HT1080 (cell line): Measurements from ENCODE around the gene FANCL. TPM values are rescaled to one million over a fixed set of nuclear protein-coding genes. Genes with fewer than 3 reads are reported as not detected.

Experiments used
- total RNA-seq: library from RNA; depleted of rRNA; stranded (reverse); fragments of >200 nt; shearing (Covaris generic); gene quantifications from 2 replicates; pipeline ENCODE4 v1.2.3, GENCODE V29; 2014; rRNA removed

The FANCL gene
- total RNA-seq, 1 experiment from 2014 or later, result 27.2 TPM

Other genes with a start within 250 kb of the FANCL start
- 21.5 and 24.4 TPM in 2 replicates for gene VRK2, start 194.5 kb downstream of the FANCL start, total RNA-seq